ENCODE measurements around the gene GABARAPL1. TPM values are rescaled to one million over a fixed set of nuclear protein-coding genes. Genes with fewer than 3 reads are reported as not detected.

Gene GABARAPL1
- total and polyA plus RNA-seq, 2 of the 13 experiments (the other 11 are each of a cell fraction or from before 2014, with no cell fraction given): 7.9 to 26.1 TPM

- ChIA-PET POLR2A (no interaction called here), CTCF (ENCODE audit: low intra/inter-chr PET ratio, low total read pairs) (no interaction called here)
- H3K79me2 ChIP-seq (ENCODE audit: insufficient read depth, low read length): no peaks in the 10 kb centered on the region
- no peaks in the 10 kb centered on the region for H3K36me3 ChIP-seq (replicated peaks in 1 of 2; ENCODE audit: control insufficient read depth in 1 of 2, insufficient read depth in 2 of 2, low read length in 2 of 2)
- H3K9me3 ChIP-seq (ENCODE audit: low read length): no peaks in the 10 kb centered on the region
- intact Hi-C loops (cut with micrococcal nuclease; ENCODE audit: unreplicated experiment): no loop called here
- peak; percentile 26; the same call in 1 of the 2 replicates for TF ChIP-seq ELF1 (CRISPR knock-in tag; IDR thresholded peaks at IDR 0.05)
- peak; percentile 29; the same call in 1 of the 2 replicates for TF ChIP-seq GABPB1 (CRISPR knock-in tag; IDR thresholded peaks at IDR 0.05)
- no peak for TF ChIP-seq FOXA1 (IDR thresholded peaks at IDR 0.05)
- TF ChIP-seq FOXA1 (CRISPR knock-in tag; IDR thresholded peaks at IDR 0.05): no peak
- no peak for DNase-seq (ENCODE audit: low spot score)
- BruUV-seq (replicated peaks): no TSS peak
- in situ Hi-C loops (cut with HindIII; ENCODE audit: extremely low pct_ligation_motif_present, low pct_unique_long_range_greater_than_20kb): no loop called here
- peaks cover 7% of the 10 kb centered on the region; the same call in 1 of the 2 replicates for H3K4me1 ChIP-seq (ENCODE audit: insufficient read depth, low read length)
- H3K4me2 ChIP-seq (ENCODE audit: low read depth, low read length): peak overlapping the region; percentile 83
- H3K4me3 ChIP-seq (replicated peaks in 1 of 3; ENCODE audit: insufficient read depth in 1 of 3, low read depth in 2 of 3, low read length in 3 of 3): peak overlapping the region; percentile 31 to 66 (median 57); a peak in 5 of 6 replicates
- H3K9ac ChIP-seq (ENCODE audit: insufficient read depth, low read depth, low read length): peak overlapping the region; percentile 39; the same call in 1 of the 2 replicates
- no peaks in the 10 kb centered on the region for H4K20me1 ChIP-seq (ENCODE audit: insufficient read depth, low read length)
- FAIRE-seq: no peak
- ATAC-seq: peak; percentile 71
- H3K27ac ChIP-seq (ENCODE audit: extremely low read length, insufficient read depth, low read length): no peak overlapping the region
- H3K27me3 ChIP-seq (ENCODE audit: control insufficient read depth in 1 of 2, insufficient read depth in 2 of 2, low read length in 2 of 2): 0 out of 5 replicates have a peak, but pooled peaks cover 0 to 1% of the 10 kb centered on the region in 2 experiments
- 19% methylated on average over 11 of the region's 11 CpGs for WGBS (ENCODE audit: low lambda C conversion rate)
- peak overlapping the region; percentile 86 for H2AFZ ChIP-seq (ENCODE audit: low read length)
These were observed 31.3 kb downstream of the GABARAPL1 start for GRCh38 chr12:10243818-10244520.

GRCh38 chr12:10247436-10248058 is 34.9 kb downstream of the GABARAPL1 start:
- Histone ChIP-seq H3K79me2 (ENCODE audit: insufficient read depth, low read length) (no peaks in the 10 kb centered on the region), H4K20me1 (ENCODE audit: insufficient read depth, low read length) (no peaks in the 10 kb centered on the region), H3K9me3 (ENCODE audit: low read length) (no peaks in the 10 kb centered on the region), H3K9ac (ENCODE audit: insufficient read depth, low read depth, low read length) (no peak overlapping the region), H3K27ac (ENCODE audit: extremely low read length, insufficient read depth, low read length) (no peak overlapping the region), H3K4me3 (replicated peaks in 1 of 3; ENCODE audit: insufficient read depth in 1 of 3, low read depth in 2 of 3, low read length in 3 of 3) (no peak overlapping the region), H3K4me2 (ENCODE audit: low read depth, low read length) (no peak overlapping the region), H3K4me1 (ENCODE audit: insufficient read depth, low read length) (peaks cover 7% of the 10 kb centered on the region; the same call in 1 of the 2 replicates), H3K27me3 (ENCODE audit: control insufficient read depth in 1 of 2, insufficient read depth in 2 of 2, low read length in 2 of 2) (no peaks in the 10 kb centered on the region; a peak in 1 of 5 replicates), H3K36me3 (replicated peaks in 1 of 2; ENCODE audit: control insufficient read depth in 1 of 2, insufficient read depth in 2 of 2, low read length in 2 of 2) (no peaks in the 10 kb centered on the region), H2AFZ (ENCODE audit: low read length) (no peak overlapping the region)
- no TSS peak for BruUV-seq (replicated peaks)
- intact Hi-C loops (cut with micrococcal nuclease; ENCODE audit: unreplicated experiment): no loop called here
- DNase-seq (ENCODE audit: low spot score) (no peak), ATAC-seq (no peak), FAIRE-seq (no peak)
- in situ Hi-C loops (cut with HindIII; ENCODE audit: extremely low pct_ligation_motif_present, low pct_unique_long_range_greater_than_20kb): no loop called here
- 14% methylated on average over 4 of the region's 5 CpGs for WGBS (ENCODE audit: low lambda C conversion rate)
- ChIA-PET POLR2A (no interaction called here), CTCF (ENCODE audit: low intra/inter-chr PET ratio, low total read pairs) (no interaction called here)
- TF ChIP-seq SSRP1 (CRISPR knock-in tag; IDR thresholded peaks at IDR 0.05) (no peak), ZNF75D (CRISPR knock-in tag; IDR thresholded peaks at IDR 0.05; ENCODE audit: borderline replicate concordance) (no peak), SETDB1 (CRISPR knock-in tag; IDR thresholded peaks at IDR 0.05; ENCODE audit: borderline replicate concordance) (no peak), MED8 (CRISPR knock-in tag; IDR thresholded peaks at IDR 0.05; ENCODE audit: insufficient replicate concordance) (no peak), AHR (CRISPR knock-in tag; IDR thresholded peaks at IDR 0.05) (no peak), MBNL3 (CRISPR knock-in tag; conservative IDR thresholded peaks at IDR 0.05) (no peak), ZNF317 (CRISPR knock-in tag; IDR thresholded peaks at IDR 0.05) (no peak), RBFOX2 (IDR thresholded peaks at IDR 0.05; ENCODE audit: low read depth, low read length) (no peak), NCOA2 (CRISPR knock-in tag; IDR thresholded peaks at IDR 0.05) (no peak)
- TF ChIP-seq, protein P1, sequence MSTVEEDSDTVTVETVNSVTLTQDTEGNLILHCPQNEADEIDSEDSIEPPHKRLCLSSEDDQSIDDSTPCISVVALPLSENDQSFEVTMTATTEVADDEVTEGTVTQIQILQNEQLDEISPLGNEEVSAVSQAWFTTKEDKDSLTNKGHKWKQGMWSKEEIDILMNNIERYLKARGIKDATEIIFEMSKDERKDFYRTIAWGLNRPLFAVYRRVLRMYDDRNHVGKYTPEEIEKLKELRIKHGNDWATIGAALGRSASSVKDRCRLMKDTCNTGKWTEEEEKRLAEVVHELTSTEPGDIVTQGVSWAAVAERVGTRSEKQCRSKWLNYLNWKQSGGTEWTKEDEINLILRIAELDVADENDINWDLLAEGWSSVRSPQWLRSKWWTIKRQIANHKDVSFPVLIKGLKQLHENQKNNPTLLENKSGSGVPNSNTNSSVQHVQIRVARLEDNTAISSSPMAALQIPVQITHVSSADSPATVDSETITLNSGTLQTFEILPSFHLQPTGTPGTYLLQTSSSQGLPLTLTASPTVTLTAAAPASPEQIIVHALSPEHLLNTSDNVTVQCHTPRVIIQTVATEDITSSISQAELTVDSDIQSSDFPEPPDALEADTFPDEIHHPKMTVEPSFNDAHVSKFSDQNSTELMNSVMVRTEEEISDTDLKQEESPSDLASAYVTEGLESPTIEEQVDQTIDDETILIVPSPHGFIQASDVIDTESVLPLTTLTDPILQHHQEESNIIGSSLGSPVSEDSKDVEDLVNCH (CRISPR knock-in tag; IDR thresholded peaks at IDR 0.05): no peak
